Retina (tissue), 1 donor: Measurements from ENCODE around the gene NHSL1.
A peak's percentile ranks its signal among the peaks of the same experiment; 100 is the strongest.

Experiments used
- DNase-seq: peaks from one replicate; pipeline ENCODE4 v3.0.0-alpha.2; 2016

The NHSL1 gene

GRCh38 chr6:138499303-138500018 lies at the start of gene NHSL1:
NHSL1 (minus strand) TSS chr6:138499494; CDS start chr6:138499290, 204 bp downstream.
- peak; percentile 69 for DNase-seq

GRCh38 chr6:138546733-138547185 lies 47.5 kb upstream of the NHSL1 start:
- no peak for DNase-seq

- DNase-seq: peak; percentile 68
Observed at GRCh38 chr6:138545621-138545980, 46.3 kb upstream of the NHSL1 start.

- DNase-seq: no peak
Observed at GRCh38 chr6:138544501-138544900, 45.2 kb upstream of the NHSL1 start.

- DNase-seq: no peak
Observed at GRCh38 chr6:138543657-138544056, 44.4 kb upstream of the NHSL1 start.

GRCh38 chr6:138541823-138542481 lies 42.7 kb upstream of the NHSL1 start:
- peak; percentile 31 for DNase-seq

GRCh38 chr6:138540468-138540867 lies 41.2 kb upstream of the NHSL1 start:
- no peak for DNase-seq

GRCh38 chr6:138539876-138540275 lies 40.6 kb upstream of the NHSL1 start:
- no peak for DNase-seq

- no peak for DNase-seq
Observed at GRCh38 chr6:138538390-138539031, 39.2 kb upstream of the NHSL1 start.

- DNase-seq: no peak
Observed at GRCh38 chr6:138537106-138537505, 37.8 kb upstream of the NHSL1 start.

GRCh38 chr6:138535728-138536455 lies 36.6 kb upstream of the NHSL1 start:
- DNase-seq: no peak

- no peak for DNase-seq
Observed at GRCh38 chr6:138533667-138534066, 34.4 kb upstream of the NHSL1 start.

- DNase-seq: no peak
Observed at GRCh38 chr6:138531387-138531786, 32.1 kb upstream of the NHSL1 start.

GRCh38 chr6:138529478-138529877 lies 30.2 kb upstream of the NHSL1 start:
- DNase-seq: no peak

- no peak for DNase-seq
Observed at GRCh38 chr6:138528956-138529355, 29.7 kb upstream of the NHSL1 start.

- DNase-seq: no peak
Observed at GRCh38 chr6:138528137-138528536, 28.8 kb upstream of the NHSL1 start.

GRCh38 chr6:138527411-138528088 lies 28.3 kb upstream of the NHSL1 start:
- DNase-seq: peak; percentile 20

GRCh38 chr6:138526822-138527235 lies 27.5 kb upstream of the NHSL1 start:
- peak; percentile 51 for DNase-seq

GRCh38 chr6:138525355-138525754 lies 26.1 kb upstream of the NHSL1 start:
- DNase-seq: no peak

GRCh38 chr6:138524526-138524925 lies 25.2 kb upstream of the NHSL1 start:
- no peak for DNase-seq

GRCh38 chr6:138523347-138524210 lies 24.3 kb upstream of the NHSL1 start:
- no peak for DNase-seq

- no peak for DNase-seq
Observed at GRCh38 chr6:138522611-138523010, 23.3 kb upstream of the NHSL1 start.
